ENCODE results near the gene SPOCK1.

The SPOCK1 gene

GRCh38 chr5:137141779-137142178 is 357.3 kb downstream of the SPOCK1 start:
- no peaks in the 10 kb centered on the region for H3K27me3 ChIP-seq (replicated peaks)
- H3K36me3 ChIP-seq (replicated peaks) = no peaks in the 10 kb centered on the region
- no peak for DNase-seq
- H3K27ac ChIP-seq = no peak overlapping the region
- no peak overlapping the region for H3K4me3 ChIP-seq (ENCODE audit: low read depth, low read length)
- no peak for TF ChIP-seq CTCF (IDR thresholded peaks at IDR 0.05; ENCODE audit: low read depth, low read length, missing control alignments)
- in situ Hi-C loops (cut with HindIII; ENCODE audit: low pct_ligation_motif_present, low sequenced_read_pairs) = no loop called here

GRCh38 chr5:137136991-137137632 is 362.0 kb downstream of the SPOCK1 start:
- no peak for DNase-seq
- H3K27me3 ChIP-seq (replicated peaks) = no peaks in the 10 kb centered on the region
- H3K27ac ChIP-seq = no peak overlapping the region
- in situ Hi-C loops (cut with HindIII; ENCODE audit: low pct_ligation_motif_present, low sequenced_read_pairs) = no loop called here
- H3K36me3 ChIP-seq (replicated peaks) = no peaks in the 10 kb centered on the region
- no peak for TF ChIP-seq CTCF (IDR thresholded peaks at IDR 0.05; ENCODE audit: low read depth, low read length, missing control alignments)
- no peak overlapping the region for H3K4me3 ChIP-seq (ENCODE audit: low read depth, low read length)

- in situ Hi-C loops (cut with HindIII; ENCODE audit: low pct_ligation_motif_present, low sequenced_read_pairs) = no loop called here
- Histone ChIP-seq H3K4me3 (ENCODE audit: low read depth, low read length) (no peak overlapping the region), H3K36me3 (replicated peaks) (no peaks in the 10 kb centered on the region), H3K27me3 (replicated peaks) (no peaks in the 10 kb centered on the region), H3K27ac (no peak overlapping the region)
- TF ChIP-seq CTCF (IDR thresholded peaks at IDR 0.05; ENCODE audit: low read depth, low read length, missing control alignments) = no peak
- DNase-seq = no peak
Observed at GRCh38 chr5:137134920-137135532, 364.1 kb downstream of the SPOCK1 start.

- DNase-seq = no peak
- no peak for TF ChIP-seq CTCF (IDR thresholded peaks at IDR 0.05; ENCODE audit: low read depth, low read length, missing control alignments)
- in situ Hi-C loops (cut with HindIII; ENCODE audit: low pct_ligation_motif_present, low sequenced_read_pairs) = no loop called here
Observed at GRCh38 chr5:137129886-137130680, 369.0 kb downstream of the SPOCK1 start.

GRCh38 chr5:137128012-137128411 is 371.1 kb downstream of the SPOCK1 start:
- Histone ChIP-seq H3K27ac (no peak overlapping the region), H3K4me3 (ENCODE audit: low read depth, low read length) (no peak overlapping the region), H3K36me3 (replicated peaks) (no peaks in the 10 kb centered on the region), H3K27me3 (replicated peaks) (no peaks in the 10 kb centered on the region)
- in situ Hi-C loops (cut with HindIII; ENCODE audit: low pct_ligation_motif_present, low sequenced_read_pairs) = no loop called here
- no peak for TF ChIP-seq CTCF (IDR thresholded peaks at IDR 0.05; ENCODE audit: low read depth, low read length, missing control alignments)
- DNase-seq = no peak

More at GRCh38 chr5:137129886-137130680, 369.0 kb downstream of the SPOCK1 start:
- Histone ChIP-seq H3K27ac (no peak overlapping the region), H3K27me3 (replicated peaks) (no peaks in the 10 kb centered on the region), H3K36me3 (replicated peaks) (no peaks in the 10 kb centered on the region), H3K4me3 (ENCODE audit: low read depth, low read length) (no peak overlapping the region)
